H9 (cell line): ENCODE data around the gene ZBTB20. TPM values are rescaled to one million over a fixed set of nuclear protein-coding genes. Genes with fewer than 3 reads are reported as not detected.
A peak's percentile ranks its signal among the peaks of the same experiment; 100 is the strongest.

Experiments used
- DNase-seq: peaks from one replicate; pipeline ENCODE4 v3.0.0-alpha.2; 2017
- H2AFZ ChIP-seq: one replicate; pipeline ENCODE4 v1.6.1; 2013; ENCODE audit warnings: mild to moderate bottlenecking, low read length, control low read depth, moderate library complexity
- H2AK5ac ChIP-seq: 2 replicates; pipeline ENCODE4 v1.6.1; 2013; ENCODE audit warnings: low read length, control low read depth, mixed read lengths; ENCODE audit not compliant: insufficient read length
- H2BK120ac ChIP-seq: one replicate; pipeline ENCODE4 v1.6.1; 2013; ENCODE audit warnings: low read depth, mild to moderate bottlenecking, low read length, control low read depth, inconsistent platforms; ENCODE audit not compliant: poor library complexity, severe bottlenecking
- H2BK12ac ChIP-seq: 2 replicates; pipeline ENCODE4 v1.6.1; 2013; ENCODE audit warnings: low read length, control low read depth, mixed read lengths, low read depth; ENCODE audit not compliant: insufficient read length
- H2BK15ac ChIP-seq: 2 replicates; pipeline ENCODE4 v1.6.1; 2013; ENCODE audit warnings: low read depth, low read length, control low read depth
- H2BK20ac ChIP-seq: one replicate; pipeline ENCODE4 v1.6.1; 2013; ENCODE audit warnings: low read depth, mild to moderate bottlenecking, low read length, control low read depth, inconsistent platforms; ENCODE audit not compliant: poor library complexity, severe bottlenecking
- H2BK5ac ChIP-seq: 2 replicates; pipeline ENCODE4 v1.6.1; 2013; ENCODE audit warnings: low read length, control low read depth, mixed read lengths; ENCODE audit not compliant: insufficient read length
- H3K14ac ChIP-seq: 2 replicates; pipeline ENCODE4 v1.6.1; 2013; ENCODE audit warnings: low read length, control low read depth; ENCODE audit not compliant: insufficient read depth
- H3K18ac ChIP-seq: 2 replicates; pipeline ENCODE4 v1.6.1; 2013; ENCODE audit warnings: low read depth, mild to moderate bottlenecking, mixed read lengths, low read length, control low read depth; ENCODE audit not compliant: insufficient read length
- H3K23ac ChIP-seq: 2 replicates; pipeline ENCODE4 v1.6.1; 2013; ENCODE audit warnings: low read length, control low read depth, mixed read lengths, low read depth; ENCODE audit not compliant: insufficient read length
- H3K23me2 ChIP-seq: 2 replicates; pipeline ENCODE4 v1.6.1; 2013; ENCODE audit warnings: low read depth, mild to moderate bottlenecking, mixed read lengths, low read length, control low read depth; ENCODE audit not compliant: insufficient read length, poor library complexity, severe bottlenecking
- H3K27ac ChIP-seq: 2 replicates; pipeline ENCODE4 v1.5.1; 2013; ENCODE audit warnings: low read length, control low read depth, mixed read lengths, low read depth; ENCODE audit not compliant: insufficient read length
- H3K27me3 ChIP-seq: 2 replicates; pipeline ENCODE4 v1.6.1; 2013; ENCODE audit warnings: low read length, control low read depth, inconsistent platforms; ENCODE audit not compliant: insufficient read depth
- H3K4ac ChIP-seq: 2 replicates; pipeline ENCODE4 v1.6.1; 2013; ENCODE audit warnings: low read depth, mild to moderate bottlenecking, control low read depth, inconsistent platforms, low read length, moderate library complexity
- H3K4me1 ChIP-seq: 2 replicates; pipeline ENCODE4 v1.6.1; 2013; ENCODE audit warnings: low read length, control low read depth, inconsistent platforms; ENCODE audit not compliant: insufficient read depth
- H3K4me2 ChIP-seq: 2 replicates; pipeline ENCODE4 v1.6.1; 2013; ENCODE audit warnings: low read length, control low read depth, mixed read lengths; ENCODE audit not compliant: insufficient read length, insufficient read depth
- H3K56ac ChIP-seq: 2 replicates; pipeline ENCODE4 v1.6.1; 2013; ENCODE audit warnings: low read depth, mild to moderate bottlenecking, mixed read lengths, low read length, control low read depth; ENCODE audit not compliant: insufficient read length
- H3K79me1 ChIP-seq: 2 replicates; pipeline ENCODE4 v1.6.1; 2013; ENCODE audit warnings: low read depth, mild to moderate bottlenecking, moderate library complexity, low read length, control low read depth, inconsistent platforms; ENCODE audit not compliant: insufficient read depth, poor library complexity, severe bottlenecking
- H3K79me2 ChIP-seq: 2 replicates; pipeline ENCODE4 v1.6.1; 2013; ENCODE audit warnings: low read length, control low read depth, inconsistent platforms; ENCODE audit not compliant: insufficient read depth
- H3K9ac ChIP-seq: 2 replicates; pipeline ENCODE4 v1.6.1; 2013; ENCODE audit warnings: low read length, control low read depth, mixed read lengths; ENCODE audit not compliant: insufficient read length; ENCODE audit errors: extremely low read depth
- H3K9me3 ChIP-seq: one replicate; pipeline ENCODE4 v1.6.1; 2013; ENCODE audit warnings: low read depth, low read length, inconsistent platforms; ENCODE audit not compliant: control insufficient read depth
- H3T11ph ChIP-seq: one replicate; pipeline ENCODE4 v1.6.1; 2013; ENCODE audit warnings: mild to moderate bottlenecking, low read length, control low read depth, inconsistent platforms
- H4K20me1 ChIP-seq: one replicate; pipeline ENCODE4 v1.6.1; 2013; ENCODE audit not compliant: control insufficient read depth, insufficient read length, insufficient read depth
- H4K5ac ChIP-seq: 2 replicates; pipeline ENCODE4 v1.6.1; 2013; ENCODE audit warnings: low read depth, mild to moderate bottlenecking, mixed read lengths, low read length, control low read depth; ENCODE audit not compliant: insufficient read length
- H4K8ac ChIP-seq: replicated peaks from 2 replicates; pipeline ENCODE4 v1.6.1; 2013; ENCODE audit warnings: low read length, control low read depth, mixed read lengths, low read depth; ENCODE audit not compliant: insufficient read length
- H4K91ac ChIP-seq: 2 replicates; pipeline ENCODE4 v1.6.1; 2013; ENCODE audit warnings: low read depth, mild to moderate bottlenecking, moderate library complexity, mixed read lengths, low read length, control low read depth; ENCODE audit not compliant: insufficient read length
- H3K27ac Mint-ChIP-seq, 3 experiments: 2 replicates in 2 of 3; 3 replicates in 1 of 3; pipeline ENCODE4 v1.8.0; 2020 to 2021; ENCODE audit warnings: mixed read lengths in 3 of 3, mild to moderate bottlenecking in 1 of 3, moderate library complexity in 1 of 3
- H3K27me3 Mint-ChIP-seq: 2 replicates; pipeline ENCODE4 v1.8.0; 2021; ENCODE audit warnings: low read depth, mild to moderate bottlenecking, moderate library complexity, mixed read lengths
- H3K36me3 Mint-ChIP-seq, 3 experiments: 2 replicates in 2 of 3; 3 replicates in 1 of 3; pipeline ENCODE4 v1.8.0; 2020 to 2021; ENCODE audit warnings: low read depth in 3 of 3, mixed read lengths in 3 of 3; ENCODE audit not compliant: insufficient read depth in 1 of 3
- H3K4me1 Mint-ChIP-seq, 2 experiments: 2 replicates each; pipeline ENCODE4 v1.8.0; 2020; ENCODE audit warnings: mixed read lengths in 2 of 2
- H3K4me3 Mint-ChIP-seq, 2 experiments: 2 replicates in 1 of 2; 3 replicates in 1 of 2; pipeline ENCODE4 v1.8.0; 2020 to 2021; ENCODE audit warnings: mild to moderate bottlenecking in 2 of 2, mixed read lengths in 2 of 2, moderate library complexity in 1 of 2
- H3K9me3 Mint-ChIP-seq, 2 experiments: 2 replicates in 1 of 2; 3 replicates in 1 of 2; pipeline ENCODE4 v1.8.0; 2020; ENCODE audit warnings: mild to moderate bottlenecking in 2 of 2, mixed read lengths in 2 of 2, moderate library complexity in 1 of 2
- total RNA-seq: library from RNA; stranded (reverse); gene quantifications from 2 replicates; pipeline ENCODE4 v1.2.1, GENCODE V29; 2021
- TF ChIP-seq, protein P1 (sequence below): fragments of 200-600 bp; sonication (generic); conservative IDR thresholded peaks from 3 replicates; pipeline ENCODE4 v1.8.0; 2021; ENCODE audit warnings: antibody characterized with exemption, mild to moderate bottlenecking

ZBTB20 gene
- total RNA-seq, 1 experiment from 2014 or later, result 0.70 TPM

DNA sequence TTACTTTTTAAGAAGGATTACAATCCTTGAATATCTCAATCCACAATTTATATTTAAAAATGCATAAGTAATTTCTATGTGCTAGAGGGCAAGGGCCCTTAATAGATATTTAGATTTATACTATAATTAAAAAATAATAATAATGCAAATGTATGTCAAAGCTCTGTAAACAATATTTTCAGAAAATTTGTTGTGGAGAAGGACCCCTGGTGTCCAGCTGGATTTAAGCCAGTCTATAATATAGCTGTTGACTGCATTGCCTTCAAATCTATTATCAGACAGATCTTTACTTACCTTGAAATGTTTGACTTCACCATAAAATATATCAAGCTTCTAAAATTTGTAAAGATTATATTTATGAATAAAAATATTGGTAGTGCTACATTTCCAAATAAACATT, 65.6 kb downstream of the ZBTB20 start:
- H4K8ac ChIP-seq, result no peak overlapping the region
- no peaks in the 10 kb centered on the region for H4K20me1 ChIP-seq
- H3K14ac ChIP-seq, result no peak overlapping the region
- H3K27ac ChIP-seq, result no peak overlapping the region
- H3K56ac ChIP-seq, result no peak overlapping the region
- Mint-ChIP-seq H3K27ac (no peak overlapping the region), H3K27me3 (no peaks in the 10 kb centered on the region), H3K4me1 (peaks cover 3 to 5% of the 10 kb centered on the region in 2 experiments; a peak in 2 of 4 replicates), H3K36me3 (no peaks in the 10 kb centered on the region), H3K9me3 (no peaks in the 10 kb centered on the region), H3K4me3 (no peak overlapping the region)
- H2AFZ ChIP-seq, result no peak overlapping the region
- no peak overlapping the region for H3K4me2 ChIP-seq
- no peaks in the 10 kb centered on the region for H3K23me2 ChIP-seq
- H3K79me1 ChIP-seq, result no peaks in the 10 kb centered on the region
- no peak overlapping the region for H4K91ac ChIP-seq
- no peaks in the 10 kb centered on the region for H3K9me3 ChIP-seq
- H2BK12ac ChIP-seq, result no peak overlapping the region
- H2BK20ac ChIP-seq, result no peak overlapping the region
- H2BK120ac ChIP-seq, result no peak overlapping the region
- H2BK15ac ChIP-seq, result no peak overlapping the region
- TF ChIP-seq, protein P1, sequence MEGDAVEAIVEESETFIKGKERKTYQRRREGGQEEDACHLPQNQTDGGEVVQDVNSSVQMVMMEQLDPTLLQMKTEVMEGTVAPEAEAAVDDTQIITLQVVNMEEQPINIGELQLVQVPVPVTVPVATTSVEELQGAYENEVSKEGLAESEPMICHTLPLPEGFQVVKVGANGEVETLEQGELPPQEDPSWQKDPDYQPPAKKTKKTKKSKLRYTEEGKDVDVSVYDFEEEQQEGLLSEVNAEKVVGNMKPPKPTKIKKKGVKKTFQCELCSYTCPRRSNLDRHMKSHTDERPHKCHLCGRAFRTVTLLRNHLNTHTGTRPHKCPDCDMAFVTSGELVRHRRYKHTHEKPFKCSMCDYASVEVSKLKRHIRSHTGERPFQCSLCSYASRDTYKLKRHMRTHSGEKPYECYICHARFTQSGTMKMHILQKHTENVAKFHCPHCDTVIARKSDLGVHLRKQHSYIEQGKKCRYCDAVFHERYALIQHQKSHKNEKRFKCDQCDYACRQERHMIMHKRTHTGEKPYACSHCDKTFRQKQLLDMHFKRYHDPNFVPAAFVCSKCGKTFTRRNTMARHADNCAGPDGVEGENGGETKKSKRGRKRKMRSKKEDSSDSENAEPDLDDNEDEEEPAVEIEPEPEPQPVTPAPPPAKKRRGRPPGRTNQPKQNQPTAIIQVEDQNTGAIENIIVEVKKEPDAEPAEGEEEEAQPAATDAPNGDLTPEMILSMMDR, result 0 out of 3 replicates have a peak, but pooled peaks have one; percentile 17
- DNase-seq, result no peak
- H3K4me1 ChIP-seq, result no peaks in the 10 kb centered on the region
- no peak overlapping the region for H4K5ac ChIP-seq
- no peak overlapping the region for H3T11ph ChIP-seq
- no peak overlapping the region for H3K23ac ChIP-seq
- no peak overlapping the region for H3K4ac ChIP-seq
- H2AK5ac ChIP-seq, result no peak overlapping the region
- no peak overlapping the region for H2BK5ac ChIP-seq
- no peaks in the 10 kb centered on the region for H3K79me2 ChIP-seq
- no peak overlapping the region for H3K9ac ChIP-seq
- no peaks in the 10 kb centered on the region for H3K27me3 ChIP-seq
- no peak overlapping the region for H3K18ac ChIP-seq
